ENCODE data around the gene SELENOH.

DNA sequence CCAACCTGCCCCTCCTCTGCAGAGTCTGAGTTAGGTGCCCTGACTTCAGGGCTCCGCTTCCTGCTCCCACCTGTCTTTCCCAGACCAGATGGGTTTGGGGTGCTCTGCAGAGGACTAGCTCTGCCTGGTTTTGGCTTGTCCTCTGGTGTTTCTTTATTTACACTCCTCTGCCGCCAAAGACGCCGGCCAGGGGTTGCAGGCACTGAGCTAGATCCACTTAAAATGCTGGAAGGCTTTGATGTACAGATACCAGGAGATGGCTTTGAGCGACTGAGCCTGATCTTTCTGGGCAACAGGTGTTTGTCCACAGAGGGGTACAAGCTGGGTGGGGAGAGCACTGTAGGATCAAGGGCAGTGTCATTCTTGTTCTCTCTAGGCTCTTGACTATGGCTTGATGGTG is 3.9 kb downstream of the SELENOH start:
- TF ChIP-seq, protein P1, sequence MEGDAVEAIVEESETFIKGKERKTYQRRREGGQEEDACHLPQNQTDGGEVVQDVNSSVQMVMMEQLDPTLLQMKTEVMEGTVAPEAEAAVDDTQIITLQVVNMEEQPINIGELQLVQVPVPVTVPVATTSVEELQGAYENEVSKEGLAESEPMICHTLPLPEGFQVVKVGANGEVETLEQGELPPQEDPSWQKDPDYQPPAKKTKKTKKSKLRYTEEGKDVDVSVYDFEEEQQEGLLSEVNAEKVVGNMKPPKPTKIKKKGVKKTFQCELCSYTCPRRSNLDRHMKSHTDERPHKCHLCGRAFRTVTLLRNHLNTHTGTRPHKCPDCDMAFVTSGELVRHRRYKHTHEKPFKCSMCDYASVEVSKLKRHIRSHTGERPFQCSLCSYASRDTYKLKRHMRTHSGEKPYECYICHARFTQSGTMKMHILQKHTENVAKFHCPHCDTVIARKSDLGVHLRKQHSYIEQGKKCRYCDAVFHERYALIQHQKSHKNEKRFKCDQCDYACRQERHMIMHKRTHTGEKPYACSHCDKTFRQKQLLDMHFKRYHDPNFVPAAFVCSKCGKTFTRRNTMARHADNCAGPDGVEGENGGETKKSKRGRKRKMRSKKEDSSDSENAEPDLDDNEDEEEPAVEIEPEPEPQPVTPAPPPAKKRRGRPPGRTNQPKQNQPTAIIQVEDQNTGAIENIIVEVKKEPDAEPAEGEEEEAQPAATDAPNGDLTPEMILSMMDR (IDR thresholded peaks at IDR 0.05; ENCODE audit: insufficient read depth, low read depth, low read length), result no peak
- no peak for TF ChIP-seq EZH2 (IDR thresholded peaks at IDR 0.05; ENCODE audit: insufficient read depth, low read length)
